Breast epithelium (tissue), 3 donors: ENCODE measurements around the gene JPH3.

ENCODE experiments used
- POLR2A ChIP-seq: fragments of 450-650 bp; IDR thresholded peaks from one replicate; pipeline ENCODE4 v1.6.1; 2016; ENCODE audit warnings: antibody characterized with exemption, mild to moderate bottlenecking, moderate library complexity
- POLR2AphosphoS5 ChIP-seq, 3 donors: sonication (generic); formaldehyde crosslinking; IDR thresholded peaks; one replicate each; pipeline ENCODE4 v1.6.1; 2017; ENCODE audit warnings: antibody characterized with exemption in 3 of 3
- TF ChIP-seq, protein P1 (sequence below), 3 donors: fragments of 450-650 bp; IDR thresholded peaks; one replicate each; pipeline ENCODE4 v1.5.1; 2016 to 2017; ENCODE audit warnings: antibody characterized with exemption in 3 of 3, mild to moderate bottlenecking in 3 of 3, moderate library complexity in 3 of 3

DNA sequence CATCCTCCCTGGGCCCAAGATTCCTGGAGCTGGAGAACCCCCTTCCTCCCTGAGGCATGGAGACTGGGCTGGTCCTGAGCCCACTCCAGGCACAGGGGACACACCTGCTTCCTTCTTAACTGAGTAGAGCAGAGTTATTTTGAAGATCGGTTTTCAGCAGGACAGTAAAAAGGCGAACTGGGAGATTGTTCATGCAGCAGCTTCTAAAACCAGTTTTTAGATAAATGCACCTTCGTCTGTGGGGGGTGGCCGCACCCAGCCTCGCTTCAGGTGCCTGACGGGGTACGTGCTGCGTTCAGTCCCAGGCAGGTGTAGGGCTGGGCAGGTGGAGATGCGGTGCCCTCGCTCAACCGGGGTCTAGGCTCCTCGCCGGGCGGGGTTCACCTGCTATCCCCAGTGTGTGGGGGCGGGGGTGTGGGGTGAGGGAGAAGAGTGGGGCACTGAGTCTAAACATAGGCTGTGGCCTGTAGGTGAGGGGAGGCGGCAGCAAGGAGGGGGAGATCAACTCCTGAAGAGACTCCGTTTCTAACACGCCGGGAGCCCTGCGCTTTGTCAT is 69.5 kb downstream of the JPH3 start:
- TF ChIP-seq, protein P1, sequence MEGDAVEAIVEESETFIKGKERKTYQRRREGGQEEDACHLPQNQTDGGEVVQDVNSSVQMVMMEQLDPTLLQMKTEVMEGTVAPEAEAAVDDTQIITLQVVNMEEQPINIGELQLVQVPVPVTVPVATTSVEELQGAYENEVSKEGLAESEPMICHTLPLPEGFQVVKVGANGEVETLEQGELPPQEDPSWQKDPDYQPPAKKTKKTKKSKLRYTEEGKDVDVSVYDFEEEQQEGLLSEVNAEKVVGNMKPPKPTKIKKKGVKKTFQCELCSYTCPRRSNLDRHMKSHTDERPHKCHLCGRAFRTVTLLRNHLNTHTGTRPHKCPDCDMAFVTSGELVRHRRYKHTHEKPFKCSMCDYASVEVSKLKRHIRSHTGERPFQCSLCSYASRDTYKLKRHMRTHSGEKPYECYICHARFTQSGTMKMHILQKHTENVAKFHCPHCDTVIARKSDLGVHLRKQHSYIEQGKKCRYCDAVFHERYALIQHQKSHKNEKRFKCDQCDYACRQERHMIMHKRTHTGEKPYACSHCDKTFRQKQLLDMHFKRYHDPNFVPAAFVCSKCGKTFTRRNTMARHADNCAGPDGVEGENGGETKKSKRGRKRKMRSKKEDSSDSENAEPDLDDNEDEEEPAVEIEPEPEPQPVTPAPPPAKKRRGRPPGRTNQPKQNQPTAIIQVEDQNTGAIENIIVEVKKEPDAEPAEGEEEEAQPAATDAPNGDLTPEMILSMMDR (IDR thresholded peaks at IDR 0.05) = no peak
- no peak for TF ChIP-seq POLR2AphosphoS5 (IDR thresholded peaks at IDR 0.05)
- TF ChIP-seq POLR2A = no peak
